ENCODE measurements around the gene PAH. TPM values are rescaled to one million over a fixed set of nuclear protein-coding genes. Genes with fewer than 3 reads are reported as not detected.
A peak's percentile ranks its signal among the peaks of the same experiment; 100 is the strongest.

The PAH gene
- total and polyA plus RNA-seq, 2 of the 8 experiments (the other 6 are each of a cell fraction or from before 2014, with no cell fraction given) = 3.9 to 9.0 TPM

DNA sequence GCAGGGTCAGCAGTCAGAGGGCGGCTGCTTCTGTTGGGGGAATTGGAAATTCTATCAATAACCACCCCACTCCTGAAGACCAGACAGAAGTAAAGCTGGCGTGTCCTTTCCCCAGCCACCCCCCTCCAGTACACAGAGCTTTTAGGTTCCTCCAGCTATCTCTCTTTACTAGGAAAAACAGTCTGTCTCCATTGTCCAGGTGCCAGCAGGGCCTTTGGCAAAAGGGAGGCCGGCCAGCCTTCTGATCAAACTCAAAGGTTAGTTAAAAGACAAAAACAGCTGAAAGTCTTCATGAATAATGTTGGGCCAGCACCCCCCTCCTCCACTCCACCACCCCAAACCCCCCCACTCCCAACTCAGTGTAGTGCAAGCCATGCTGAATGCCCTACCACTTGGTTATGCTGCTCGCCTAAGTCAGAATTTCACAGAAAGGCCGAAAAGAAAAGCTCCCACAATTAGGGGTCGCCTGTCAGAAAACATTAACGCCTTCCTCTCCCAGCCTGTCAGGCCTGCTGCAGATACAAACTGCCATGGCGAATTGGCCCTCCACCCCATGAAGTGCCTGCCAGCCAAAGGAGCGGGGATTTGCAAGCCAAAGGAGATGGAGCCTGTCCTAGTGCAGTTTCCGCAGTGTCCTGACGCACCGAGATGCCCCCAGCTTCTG is 49.3 kb upstream of the PAH start:
- H3K27ac ChIP-seq (ENCODE audit: low read depth, low read length) = no peak overlapping the region
- FAIRE-seq (no peak), DNase-seq (ENCODE audit: low read depth in 1 of 2, low spot score in 2 of 2) (peak in 1 of 2 experiments; percentile 51)
- H2BK12ac ChIP-seq (ENCODE audit: low read depth, low read length) = no peak overlapping the region
- POLR2A ChIA-PET (ENCODE audit: partially characterized antibody) = interaction anchor here (0.6 to 1.3 kb wide), 3 partner anchors 8 to 72 kb away, joined by 3 to 5 read pairs (median 3); no protein-coding TSS in a partner anchor
- no peak overlapping the region for H2BK120ac ChIP-seq (replicated peaks; ENCODE audit: low read depth, low read length)
- H4K91ac ChIP-seq (replicated peaks; ENCODE audit: insufficient read length, low read length) = no peak overlapping the region
- H2BK5ac ChIP-seq (ENCODE audit: low read depth, low read length) = no peak overlapping the region
- no peak overlapping the region for H3K18ac ChIP-seq (ENCODE audit: extremely low read depth, low read length)
- CTCF ChIA-PET (ENCODE audit: partially characterized antibody) = interaction anchor here (0.6 to 5.6 kb wide), 8 partner anchors 9 to 666 kb away, joined by 3 to 37 read pairs (median 3); no protein-coding TSS in a partner anchor
- no peak overlapping the region for H2BK20ac ChIP-seq (ENCODE audit: low read length)
- no peak overlapping the region for H3K56ac ChIP-seq (replicated peaks; ENCODE audit: insufficient read length, low read depth, low read length)
- peaks cover 49 to 73% (median 68%) of the 10 kb centered on the region in 4 experiments for H3K27me3 ChIP-seq (replicated peaks in 1 of 4; ENCODE audit: control insufficient read depth in 3 of 4, extremely low read depth in 1 of 4, insufficient read depth in 3 of 4, low read length in 3 of 4)
- 18% methylated on average over 12 of the region's 12 CpGs; no CpG with 5 or more reads in 1 of the 2 experiments for WGBS, 2 experiments (ENCODE audit: extremely low coverage in 1 of 2, insufficient coverage in 1 of 2, insufficient read length in 1 of 2, insufficient replicate concordance in 2 of 2, low coverage in 1 of 2, low lambda C conversion rate in 2 of 2, missing lambda C conversion rate in 1 of 2)
- no peaks in the 10 kb centered on the region for H3K79me1 ChIP-seq (ENCODE audit: low read depth, low read length)
- no peak overlapping the region for H2BK15ac ChIP-seq (ENCODE audit: low read length)
- H3K4me2 ChIP-seq (ENCODE audit: insufficient read depth in 1 of 2, low read depth in 2 of 2, low read length in 2 of 2) = peak overlapping the region; percentile 76 to 89; a peak in 3 of 4 replicates
- H3K14ac ChIP-seq (ENCODE audit: insufficient read length) = no peak overlapping the region
- no peaks in the 10 kb centered on the region for H3K79me2 ChIP-seq (ENCODE audit: control insufficient read depth in 1 of 2, insufficient read depth in 2 of 2, low read length in 2 of 2)
- peaks cover 11 to 22% of the 10 kb centered on the region in 2 experiments for H4K20me1 ChIP-seq (replicated peaks in 1 of 2; ENCODE audit: control insufficient read depth in 1 of 2, insufficient read depth in 2 of 2, low read length in 2 of 2)
- peaks cover 13% of the 10 kb centered on the region for H3K23me2 ChIP-seq (ENCODE audit: low read depth, low read length)
- H3K23ac ChIP-seq (ENCODE audit: insufficient read length) = no peak overlapping the region
- no peak overlapping the region for H3K4ac ChIP-seq (replicated peaks; ENCODE audit: insufficient read length, low read depth, low read length)
- H3K4me3 ChIP-seq (ENCODE audit: extremely low read depth in 1 of 4, insufficient read depth in 2 of 4, low read depth in 3 of 4, low read length in 4 of 4) = peak overlapping the region in 1 of 4 experiments; percentile 58; a peak in 2 of 8 replicates
- H4K8ac ChIP-seq (ENCODE audit: extremely low read depth, insufficient read depth, low read length) = no peak overlapping the region
- H3K9me3 ChIP-seq (ENCODE audit: insufficient read depth in 2 of 2, low read depth in 1 of 2, low read length in 1 of 2) = peaks cover 8 to 12% of the 10 kb centered on the region in 2 experiments; a peak in 3 of 4 replicates
- H2AK5ac ChIP-seq (ENCODE audit: low read depth, low read length) = no peak overlapping the region
- no peak overlapping the region for H3K9ac ChIP-seq (replicated peaks in 1 of 4; ENCODE audit: extremely low read depth in 1 of 4, low read depth in 3 of 4, low read length in 3 of 4)
- H4K5ac ChIP-seq (ENCODE audit: insufficient read length, low read depth, low read length) = no peak overlapping the region
- H3K36me3 ChIP-seq (ENCODE audit: control insufficient read depth in 2 of 4, insufficient read depth in 4 of 4, low read length in 3 of 4) = peaks cover 0 to 7% (median 0%) of the 10 kb centered on the region in 4 experiments; a peak in 1 of 8 replicates
- H3K4me1 ChIP-seq (replicated peaks in 1 of 4; ENCODE audit: control insufficient read depth in 3 of 4, insufficient read depth in 4 of 4, low read length in 3 of 4) = peaks cover 0 to 15% (median 8%) of the 10 kb centered on the region in 4 experiments; a peak in 4 of 7 replicates
- H2AFZ ChIP-seq (ENCODE audit: low read length) = no peak overlapping the region
- TF ChIP-seq BACH1 (IDR thresholded peaks at IDR 0.05; ENCODE audit: low read length) (no peak), EGR1 (IDR thresholded peaks at IDR 0.05; ENCODE audit: borderline replicate concordance, low read depth, low read length) (no peak), POLR2AphosphoS5 (IDR thresholded peaks at IDR 0.05; ENCODE audit: low read depth, low read length) (no peak), HDAC6 (IDR thresholded peaks at IDR 0.05; ENCODE audit: low read depth, low read length) (no peak), CEBPB (IDR thresholded peaks at IDR 0.05; ENCODE audit: low read depth, low read length) (no peak), CHD1 (IDR thresholded peaks at IDR 0.05; ENCODE audit: low read depth, low read length) (no peak), KDM1A (IDR thresholded peaks at IDR 0.05; ENCODE audit: borderline replicate concordance, low read length) (no peak), GABPA (IDR thresholded peaks at IDR 0.05; ENCODE audit: borderline replicate concordance, insufficient read depth, low read length) (no peak), MAFK (IDR thresholded peaks at IDR 0.05; ENCODE audit: low read depth, low read length) (no peak), TAF1 (IDR thresholded peaks at IDR 0.05; ENCODE audit: low read depth, low read length) (no peak)

Measured in H1 (cell line).